IPS DF 4.7 (cell line): Measurements from ENCODE around the gene SLC25A26.
"Not testable (repeated sequence)": the region's sequence is repeated elsewhere in the genome, so short reads cannot be mapped to it uniquely, and the experiment has no call there.

Experiments used
- DNase-seq: peaks from one replicate; pipeline ENCODE4 v3.0.0-alpha.2; 2013; ENCODE audit warnings: low spot score; ENCODE audit errors: extremely low read depth

Gene SLC25A26

GRCh38 chr3:66226093-66226492 lies 5.3 kb downstream of the SLC25A26 start:
- not testable (repeated sequence) for DNase-seq

GRCh38 chr3:66227051-66227450 lies 6.2 kb downstream of the SLC25A26 start:
- DNase-seq = no peak

DNA sequence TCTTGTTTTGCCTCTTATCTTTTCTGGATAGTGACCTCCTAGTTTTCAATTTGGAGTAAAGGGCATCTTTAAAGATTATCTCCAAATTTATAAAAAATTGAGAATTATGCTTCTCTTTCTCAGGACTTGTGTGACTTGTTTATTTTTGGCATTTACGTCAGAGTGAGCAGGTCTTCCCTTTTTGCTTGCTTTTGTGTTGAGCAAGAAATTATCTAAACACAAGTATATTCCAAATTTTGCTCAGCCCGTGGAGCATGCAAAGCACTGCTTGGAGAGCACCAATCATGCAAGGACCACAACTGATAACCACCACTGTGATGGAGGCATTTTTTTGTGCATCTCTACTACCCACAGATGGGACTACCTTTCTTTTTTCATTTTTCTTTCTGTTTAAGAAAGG lies 7.1 kb downstream of the SLC25A26 start:
- DNase-seq = no peak

DNA sequence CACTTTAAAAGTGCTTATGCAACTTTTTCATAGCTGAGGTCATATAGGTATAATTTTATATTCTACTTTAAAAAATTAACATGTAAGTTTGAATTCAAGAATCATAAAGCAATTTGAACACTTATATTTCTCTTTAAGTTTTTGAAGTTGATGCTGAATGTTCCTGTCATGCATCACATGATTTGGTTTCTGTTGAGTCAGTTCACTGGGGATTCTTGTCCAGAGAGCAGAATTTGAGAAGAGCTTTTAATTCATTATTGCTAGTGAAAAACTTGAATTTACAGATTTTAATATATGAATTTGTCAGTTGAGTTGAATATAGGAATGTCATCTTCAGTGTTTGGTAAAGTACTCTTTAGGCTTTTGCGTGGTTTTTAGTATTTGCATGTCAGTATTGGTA lies 7.9 kb downstream of the SLC25A26 start:
- no peak for DNase-seq

GRCh38 chr3:66229931-66230330 lies 9.1 kb downstream of the SLC25A26 start:
- no peak for DNase-seq

GRCh38 chr3:66233033-66233432 lies 12.2 kb downstream of the SLC25A26 start:
- no peak for DNase-seq

DNA sequence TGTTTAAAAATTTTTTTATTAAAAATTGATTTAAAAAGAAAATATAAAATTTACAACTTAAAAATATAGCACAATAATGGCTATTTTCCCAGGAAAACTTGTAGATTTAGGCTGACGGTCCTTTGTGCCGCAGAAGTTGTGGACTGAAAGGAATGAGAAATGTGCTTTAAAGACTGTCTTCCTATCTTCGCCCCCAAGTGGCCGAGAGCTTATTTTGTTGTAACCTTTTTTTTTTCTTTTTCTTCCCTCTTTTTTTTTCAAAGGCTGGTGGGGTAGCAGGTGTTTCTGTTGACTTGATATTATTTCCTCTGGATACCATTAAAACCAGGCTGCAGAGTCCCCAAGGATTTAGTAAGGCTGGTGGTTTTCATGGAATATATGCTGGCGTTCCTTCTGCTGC lies 15.5 kb downstream of the SLC25A26 start:
- DNase-seq = peak; percentile 19

GRCh38 chr3:66237552-66237951 lies 16.8 kb downstream of the SLC25A26 start:
- DNase-seq = no peak

DNA sequence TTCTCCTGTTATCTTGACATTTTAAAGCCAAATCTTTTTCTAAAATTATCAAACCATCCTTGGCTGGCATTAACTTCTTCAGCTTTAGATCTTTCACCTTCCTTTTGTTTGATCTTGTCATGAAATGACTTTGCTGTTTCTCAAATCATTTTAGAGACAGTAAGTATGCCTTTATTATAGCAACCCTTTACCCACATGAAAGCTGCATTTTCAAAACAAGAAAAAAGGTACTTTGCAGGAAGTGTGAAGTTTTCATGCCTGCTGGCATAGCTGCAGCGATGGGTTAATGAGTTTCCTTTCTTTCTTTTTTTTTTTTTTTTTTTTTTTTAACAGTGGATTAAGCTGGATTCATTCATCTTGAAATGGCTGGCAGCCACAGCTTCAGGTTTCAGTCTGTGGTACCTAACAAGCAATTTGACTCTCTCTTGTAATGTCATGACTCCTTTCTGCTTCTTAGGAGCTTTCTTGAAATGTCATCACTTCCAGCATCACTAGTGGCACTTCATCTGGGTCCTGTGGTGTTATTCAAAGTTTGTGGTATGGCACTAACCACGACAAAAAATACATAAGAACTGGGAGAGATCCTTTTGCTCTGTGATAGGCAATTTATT lies 18.8 kb downstream of the SLC25A26 start:
- no peak for DNase-seq

DNA sequence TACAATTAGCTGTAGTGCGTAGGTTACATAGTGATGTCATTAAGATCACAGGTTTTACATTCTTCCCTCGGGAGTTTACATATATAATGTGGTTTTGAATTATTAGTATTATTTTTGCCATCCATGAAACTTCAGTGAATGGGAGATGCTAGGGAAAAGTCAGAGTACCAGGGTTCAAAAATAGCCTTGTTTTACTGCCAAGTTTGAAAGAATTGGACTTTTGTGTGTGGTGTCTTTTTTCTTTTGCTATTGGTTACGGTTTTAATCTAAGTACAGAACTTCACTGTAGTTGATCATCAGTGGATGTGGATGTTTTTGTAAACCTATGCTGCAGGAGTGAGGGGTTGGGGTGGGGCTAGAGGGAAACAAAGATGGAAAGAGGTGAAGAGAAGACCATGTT lies 20.7 kb downstream of the SLC25A26 start:
- DNase-seq = no peak

- no peak for DNase-seq
These were observed 22.1 kb downstream of the SLC25A26 start for GRCh38 chr3:66242788-66243464.

DNA sequence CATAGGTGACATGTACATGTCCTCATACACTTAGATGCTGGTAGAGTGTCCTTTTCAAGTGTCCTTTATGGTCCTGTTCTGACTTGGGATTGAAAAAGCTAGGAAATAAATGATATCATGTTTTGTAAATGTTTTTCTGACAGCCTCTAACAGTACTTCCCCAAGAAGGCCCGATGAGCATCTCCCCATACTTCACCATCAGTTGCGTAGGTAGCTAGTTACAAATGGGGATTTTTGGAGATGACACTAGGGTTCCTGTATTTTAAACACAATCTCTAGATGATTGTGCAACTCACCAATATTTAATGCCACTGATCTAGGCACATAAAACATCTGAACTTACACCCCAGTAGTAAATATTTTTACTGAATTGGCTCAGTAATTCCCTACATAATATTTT lies 27.8 kb downstream of the SLC25A26 start:
- DNase-seq = no peak

DNA sequence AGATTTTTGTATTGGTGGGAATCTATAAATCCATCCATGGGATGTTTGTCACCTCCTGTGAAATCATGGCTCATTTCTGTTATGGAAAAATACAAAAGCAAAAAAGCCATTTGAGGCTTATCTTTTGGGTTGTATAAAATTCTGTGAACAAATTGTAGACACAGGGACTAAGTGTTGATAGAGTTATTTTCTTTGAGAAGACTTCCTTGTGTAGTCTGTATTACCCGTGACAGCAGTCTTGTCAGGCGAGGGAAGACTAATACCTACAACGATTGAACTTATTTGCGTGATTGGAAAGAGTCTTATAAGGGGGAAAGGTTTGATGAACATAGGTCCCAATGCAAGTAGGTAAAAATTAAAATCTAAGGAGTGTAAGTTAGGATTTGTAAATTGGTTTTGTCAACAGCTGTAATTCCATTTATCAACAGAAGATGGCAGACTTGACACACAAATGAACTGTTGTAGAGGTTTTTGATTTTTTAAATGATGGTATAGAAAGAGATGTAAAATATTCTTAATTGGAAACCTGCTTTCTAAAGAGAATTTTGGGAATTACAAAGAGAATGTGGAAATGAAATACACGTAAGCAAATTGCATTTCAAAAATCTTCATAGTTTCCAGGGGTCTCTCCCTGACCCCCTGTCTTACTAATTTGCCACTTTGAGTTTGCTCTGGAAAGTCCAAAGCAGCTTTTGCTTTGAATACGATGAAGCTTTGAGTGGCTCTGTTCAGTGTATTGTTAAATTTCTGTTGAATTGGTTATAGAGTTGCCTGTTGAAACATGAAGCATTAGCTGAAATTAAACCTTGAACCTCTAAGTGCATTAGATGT lies 33.2 kb downstream of the SLC25A26 start:
- DNase-seq = no peak

DNA sequence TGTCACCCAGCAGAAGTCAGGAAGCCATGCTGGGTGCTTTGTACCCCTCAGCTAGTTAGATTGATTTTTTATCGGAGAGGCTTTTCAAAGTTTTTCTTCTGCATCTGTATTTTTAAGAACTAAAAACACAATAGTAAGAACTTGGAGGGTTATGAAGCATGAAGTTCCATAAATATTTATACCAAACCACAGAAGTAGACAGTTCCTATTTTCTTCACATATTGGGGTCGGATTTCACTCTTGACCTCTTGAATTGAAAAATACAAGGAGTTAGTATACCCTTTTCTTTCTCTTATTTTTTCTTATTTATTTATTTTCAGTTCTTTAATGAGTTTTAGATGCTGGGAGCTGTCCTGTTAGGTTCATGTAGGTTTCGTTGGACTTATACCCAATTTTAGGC lies 35.1 kb downstream of the SLC25A26 start:
- no peak for DNase-seq

GRCh38 chr3:66256806-66257205 lies 36.0 kb downstream of the SLC25A26 start:
- DNase-seq = no peak

GRCh38 chr3:66259566-66260255 lies 38.9 kb downstream of the SLC25A26 start:
- DNase-seq = no peak

- DNase-seq = no peak
These were observed 39.6 kb downstream of the SLC25A26 start for GRCh38 chr3:66260431-66260830.

DNA sequence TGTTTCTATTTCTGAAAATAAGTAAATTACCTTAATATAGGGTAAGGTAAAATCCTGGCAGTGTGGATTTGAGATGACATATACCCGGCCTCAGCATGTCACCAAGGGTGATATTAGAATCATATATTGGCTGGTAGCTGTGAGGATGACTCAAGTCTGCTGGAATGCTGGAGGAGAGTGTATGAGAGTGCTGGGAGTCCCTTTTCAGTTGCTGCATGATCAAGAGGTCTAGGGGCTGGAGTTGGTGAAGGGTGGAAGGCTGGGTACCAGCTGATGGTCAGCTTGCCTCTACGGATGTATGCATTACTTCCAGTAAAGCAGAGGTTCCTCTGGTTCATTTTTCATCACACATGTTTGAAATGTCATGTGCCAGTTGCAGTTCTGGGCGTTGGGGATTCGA lies 40.6 kb downstream of the SLC25A26 start:
- no peak for DNase-seq

DNA sequence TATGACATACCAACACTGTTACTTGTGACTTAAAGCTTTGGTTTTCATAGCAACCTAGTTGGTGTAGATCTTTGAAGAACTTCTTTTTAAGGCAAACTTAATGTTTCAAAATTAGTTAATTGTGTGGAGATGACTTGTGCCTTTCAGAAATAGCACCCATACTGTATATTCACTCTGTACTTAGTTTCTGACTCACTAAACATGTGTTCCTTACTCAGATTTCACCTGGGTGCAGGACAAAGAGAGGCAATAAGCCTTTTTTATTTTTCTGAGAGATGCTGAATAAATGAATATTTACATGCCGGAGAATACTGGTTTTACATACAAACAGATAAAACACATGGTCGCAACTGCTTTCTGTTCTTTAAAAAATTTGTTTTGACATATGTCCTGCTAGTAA lies 44.8 kb downstream of the SLC25A26 start:
- DNase-seq = no peak

DNA sequence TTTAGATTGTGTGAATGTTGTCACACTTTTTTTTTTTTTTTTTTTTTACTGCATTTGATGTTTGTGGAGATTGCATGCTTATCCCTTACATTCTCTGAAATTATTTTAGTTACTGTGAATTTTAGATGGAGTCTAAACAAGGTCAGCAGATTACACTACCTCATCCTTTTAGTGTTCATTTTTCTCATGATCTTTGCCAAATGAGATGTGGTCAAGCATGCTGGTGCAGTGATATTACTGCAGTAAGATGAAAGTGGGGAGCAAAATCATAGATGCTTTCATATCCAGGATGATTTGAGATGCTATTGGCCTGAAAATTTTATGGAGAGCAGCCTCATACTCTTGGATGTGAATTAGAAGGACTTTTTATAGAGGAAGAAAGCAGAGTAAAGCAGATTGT lies 45.8 kb downstream of the SLC25A26 start:
- no peak for DNase-seq

- DNase-seq = no peak
These were observed 46.2 kb downstream of the SLC25A26 start for GRCh38 chr3:66267031-66267430.

GRCh38 chr3:66267906-66268305 lies 47.1 kb downstream of the SLC25A26 start:
- no peak for DNase-seq
